Posterior cingulate gyrus (tissue), 11 donors: ENCODE measurements around the gene SEMA3F.

ENCODE experiments used
- DNase-seq, 10 donors: peaks; one replicate each; pipeline versions ENCODE4 v3.0.0 to v3.0.0-alpha.2; 2020 to 2021; ENCODE audit warnings: mixed read lengths in 3 of 10
- intact Hi-C: fragments of 100-400 bp; cut with DNase I; formaldehyde crosslinking; loops from one replicate; pipeline ENCODE4 v1.15.1; 2023

SEMA3F gene

GRCh38 chr3:50190936-50191660, 36.0 kb downstream of the SEMA3F start, which contains the start of gene GNAT1:
Gene GNAT1 (plus strand): TSS chr3:50191610. CDS start chr3:50191726, 116 bp downstream.
- DNase-seq: no peak
- intact Hi-C loops: loop anchor here (5.0 kb wide), 1 partner anchor 81 kb away; no protein-coding TSS in a partner anchor

DNA sequence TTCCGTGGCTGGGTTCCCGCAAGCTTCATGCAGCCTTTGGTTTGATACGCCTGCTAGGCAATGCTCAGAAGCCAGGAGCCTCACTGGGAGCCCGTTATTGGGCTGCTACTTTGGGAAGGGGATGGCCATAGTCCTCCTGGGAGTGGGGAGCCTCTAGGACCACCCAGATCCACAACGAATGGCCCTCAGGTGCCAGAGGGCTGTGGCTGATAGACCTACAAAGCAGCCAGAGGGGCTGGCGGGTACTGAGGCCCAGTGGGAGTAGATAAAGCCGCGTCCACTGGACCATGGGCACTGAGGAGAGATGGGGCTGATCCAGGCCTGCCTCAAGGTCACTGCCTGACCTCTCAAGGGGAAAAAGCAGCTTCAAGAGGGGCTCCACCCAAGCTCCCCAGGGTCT, 37.0 kb downstream of the SEMA3F start:
- no peak for DNase-seq
- intact Hi-C loops: loop anchor here (5.0 kb wide), 1 partner anchor 80 kb away; no protein-coding TSS in a partner anchor

DNA sequence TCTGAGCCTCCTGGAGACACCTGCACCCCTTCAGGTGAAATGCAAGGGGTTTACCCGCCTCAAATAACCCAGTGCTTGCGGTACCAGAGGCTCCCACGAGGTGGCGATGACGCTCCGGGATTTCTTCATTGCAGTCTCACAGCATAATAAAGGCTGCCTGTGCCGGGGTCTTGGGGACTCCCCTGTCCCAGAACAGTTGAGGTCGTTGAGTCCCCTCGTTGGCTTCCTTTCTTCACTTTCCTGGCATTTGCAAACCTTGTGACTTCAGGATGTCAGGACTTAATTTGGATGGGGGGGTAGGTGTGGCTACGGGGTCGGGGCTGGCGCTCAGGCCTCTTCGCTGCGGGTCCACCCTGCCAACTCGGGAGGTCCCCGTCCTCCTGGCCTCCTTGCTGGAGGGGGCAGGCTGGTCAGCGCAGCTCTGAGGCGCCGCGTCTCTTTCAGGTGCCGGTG, 37.6 kb downstream of the SEMA3F start:
- intact Hi-C loops: loop anchor here (5.0 kb wide), 1 partner anchor 80 kb away; no protein-coding TSS in a partner anchor

DNA sequence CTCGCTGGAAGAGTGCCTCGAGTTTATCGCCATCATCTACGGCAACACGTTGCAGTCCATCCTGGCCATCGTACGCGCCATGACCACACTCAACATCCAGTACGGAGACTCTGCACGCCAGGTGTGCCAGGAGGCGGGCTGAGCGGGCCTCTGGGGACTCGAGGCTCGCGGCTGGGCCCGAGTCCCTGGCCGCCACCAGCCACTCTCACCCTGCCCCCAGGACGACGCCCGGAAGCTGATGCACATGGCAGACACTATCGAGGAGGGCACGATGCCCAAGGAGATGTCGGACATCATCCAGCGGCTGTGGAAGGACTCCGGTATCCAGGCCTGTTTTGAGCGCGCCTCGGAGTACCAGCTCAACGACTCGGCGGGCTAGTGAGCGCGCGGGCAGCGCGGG, 38.2 kb downstream of the SEMA3F start:
- intact Hi-C loops: loop anchor here (5.0 kb wide), 1 partner anchor 79 kb away; no protein-coding TSS in a partner anchor

More for the DNA sequence above, 37.6 kb downstream of the SEMA3F start:
- peak in 9 of 10 donors; percentile 49 to 94 (median 83) for DNase-seq

GRCh38 chr3:50193746-50194127, 38.6 kb downstream of the SEMA3F start:
- intact Hi-C loops: loop anchor here (1.0 to 5.0 kb wide), 2 partner anchors 33 to 79 kb away; no protein-coding TSS in a partner anchor
- DNase-seq: no peak

More for the DNA sequence above, 38.2 kb downstream of the SEMA3F start:
- DNase-seq: no peak

DNA sequence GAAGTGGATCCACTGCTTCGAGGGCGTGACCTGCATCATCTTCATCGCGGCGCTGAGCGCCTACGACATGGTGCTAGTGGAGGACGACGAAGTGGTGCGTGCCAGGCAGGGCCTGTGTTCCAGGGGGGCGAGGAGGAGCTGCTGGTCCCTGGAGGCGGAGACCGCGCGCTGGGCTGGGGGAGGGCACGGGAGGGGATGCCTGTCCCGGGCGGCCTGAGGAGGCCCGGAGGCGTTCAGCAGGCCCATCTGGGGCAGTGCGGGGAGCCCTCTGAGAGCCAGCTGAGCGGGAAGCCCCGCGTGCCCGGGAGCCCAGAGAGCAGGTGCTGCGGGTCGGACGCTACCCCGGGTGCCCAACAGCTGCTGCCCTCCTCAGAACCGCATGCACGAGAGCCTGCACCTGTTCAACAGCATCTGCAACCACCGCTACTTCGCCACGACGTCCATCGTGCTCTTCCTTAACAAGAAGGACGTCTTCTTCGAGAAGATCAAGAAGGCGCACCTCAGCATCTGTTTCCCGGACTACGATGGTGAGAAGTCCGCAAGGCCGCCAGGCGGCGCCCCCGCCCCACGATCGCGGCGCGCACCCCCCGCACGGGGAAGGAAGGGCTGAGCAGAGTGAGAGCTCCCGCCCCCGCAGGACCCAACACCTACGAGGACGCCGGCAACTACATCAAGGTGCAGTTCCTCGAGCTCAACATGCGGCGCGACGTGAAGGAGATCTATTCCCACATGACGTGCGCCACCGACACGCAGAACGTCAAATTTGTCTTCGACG, 39.2 kb downstream of the SEMA3F start:
- intact Hi-C loops: loop anchor here (1.0 to 5.0 kb wide), 2 partner anchors 32 to 78 kb away; no protein-coding TSS in a partner anchor
- peak; percentile 34 to 97 (median 79) for DNase-seq

DNA sequence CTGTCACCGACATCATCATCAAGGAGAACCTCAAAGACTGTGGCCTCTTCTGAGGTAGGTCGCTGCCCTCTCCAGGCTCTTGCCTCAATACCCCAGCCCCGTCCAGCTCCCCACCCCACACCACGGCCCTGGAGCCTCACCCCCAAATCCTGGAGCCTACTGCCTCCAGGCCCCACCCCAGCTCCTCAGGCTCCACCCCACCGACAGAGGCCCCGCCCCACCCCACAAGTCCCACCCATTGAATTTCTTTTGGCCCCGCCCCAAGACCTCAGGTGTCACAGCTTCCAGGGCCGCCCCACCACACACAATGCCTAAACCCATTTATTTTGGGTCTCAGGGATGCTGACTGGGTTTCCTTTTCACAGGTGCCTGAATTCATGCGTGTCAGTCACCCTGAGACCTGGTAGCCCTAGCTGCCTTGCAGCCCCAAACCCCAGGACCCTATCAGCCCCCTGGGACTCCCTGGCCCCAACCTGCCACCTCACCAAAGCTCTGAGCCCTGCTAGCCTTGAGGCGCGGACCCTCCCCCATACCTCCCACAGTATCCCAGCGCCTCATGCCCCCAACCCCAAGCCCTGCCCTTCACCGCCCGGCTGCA, 39.9 kb downstream of the SEMA3F start:
- intact Hi-C loops: loop anchor here (1.0 to 5.0 kb wide), 2 partner anchors 31 to 77 kb away; no protein-coding TSS in a partner anchor
- no peak for DNase-seq

- no peak for DNase-seq
- intact Hi-C loops: no loop called here
Observed at GRCh38 chr3:50195501-50196252, 40.6 kb downstream of the SEMA3F start.

DNA sequence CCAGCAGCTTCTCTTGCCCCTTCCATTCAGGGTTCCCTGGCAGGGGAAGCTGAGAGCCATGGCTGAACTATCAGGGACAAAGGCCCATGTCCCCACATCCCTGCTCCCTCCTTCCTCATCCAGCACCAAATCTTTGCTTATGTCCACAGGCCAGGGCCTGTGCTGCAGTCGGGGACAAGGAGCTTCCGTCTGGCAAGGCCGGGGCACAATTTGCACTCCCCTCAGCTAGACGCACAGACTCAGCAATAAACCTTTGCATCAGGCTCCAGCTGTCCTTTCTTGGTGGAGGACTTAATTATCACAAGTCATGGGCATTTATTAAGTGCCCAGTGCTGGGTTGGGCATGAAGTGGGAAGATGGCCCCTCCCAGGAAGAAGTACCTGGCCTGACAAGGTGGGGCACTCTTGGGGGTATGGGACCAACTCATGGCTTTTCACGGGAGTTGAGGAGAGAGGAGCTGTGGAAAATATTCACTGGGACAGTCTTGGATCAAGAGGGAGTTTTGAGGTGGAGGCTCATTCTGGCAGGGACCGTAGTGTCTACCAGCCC, 41.2 kb downstream of the SEMA3F start:
- intact Hi-C loops: no loop called here

GRCh38 chr3:50201573-50202315, 46.6 kb downstream of the SEMA3F start:
- intact Hi-C loops: no loop called here
- DNase-seq: peak in 1 of 10 donors; percentile 69

More for the DNA sequence above, 41.2 kb downstream of the SEMA3F start:
- no peak for DNase-seq

DNA sequence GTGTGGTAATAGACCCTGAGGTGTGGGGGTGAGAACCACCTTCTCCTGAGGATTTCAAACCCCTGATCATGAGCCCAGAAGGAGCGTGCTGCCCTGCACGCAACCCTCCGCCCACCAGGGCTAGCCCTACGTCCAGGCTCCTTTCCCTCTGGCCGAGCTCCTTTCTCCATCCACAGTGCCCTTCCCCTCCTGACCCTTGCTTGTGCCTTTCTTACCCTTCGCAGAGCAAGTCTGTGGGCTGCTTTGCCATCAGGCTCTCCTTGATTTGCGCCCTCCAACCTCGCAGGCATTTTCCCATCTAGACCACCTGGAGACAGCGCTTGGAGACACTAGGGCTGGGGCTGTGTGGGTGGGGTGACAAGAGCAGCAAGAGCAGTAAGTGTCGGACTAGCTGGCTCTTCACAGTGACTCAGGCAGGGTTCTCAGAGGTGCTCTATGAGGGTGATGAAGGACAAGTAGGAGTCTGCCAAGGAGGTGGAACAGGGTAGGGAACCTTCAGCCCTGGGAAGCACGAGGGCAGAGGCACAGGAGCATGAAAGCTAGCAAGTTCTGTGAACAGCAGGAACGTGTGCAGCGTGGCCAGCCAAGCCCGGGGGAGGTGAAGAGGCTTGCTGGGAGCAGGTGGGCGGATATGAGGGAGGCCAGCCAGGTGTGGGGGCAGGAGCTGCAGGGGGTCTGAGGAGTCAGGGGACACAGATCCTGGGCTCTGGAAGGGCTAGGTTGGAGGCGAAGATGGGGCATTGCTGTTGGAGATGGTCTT, 47.4 kb downstream of the SEMA3F start:
- intact Hi-C loops: no loop called here
- peak in 1 of 10 donors; percentile 77 for DNase-seq

GRCh38 chr3:50203113-50203808, 48.1 kb downstream of the SEMA3F start:
- intact Hi-C loops: no loop called here

DNA sequence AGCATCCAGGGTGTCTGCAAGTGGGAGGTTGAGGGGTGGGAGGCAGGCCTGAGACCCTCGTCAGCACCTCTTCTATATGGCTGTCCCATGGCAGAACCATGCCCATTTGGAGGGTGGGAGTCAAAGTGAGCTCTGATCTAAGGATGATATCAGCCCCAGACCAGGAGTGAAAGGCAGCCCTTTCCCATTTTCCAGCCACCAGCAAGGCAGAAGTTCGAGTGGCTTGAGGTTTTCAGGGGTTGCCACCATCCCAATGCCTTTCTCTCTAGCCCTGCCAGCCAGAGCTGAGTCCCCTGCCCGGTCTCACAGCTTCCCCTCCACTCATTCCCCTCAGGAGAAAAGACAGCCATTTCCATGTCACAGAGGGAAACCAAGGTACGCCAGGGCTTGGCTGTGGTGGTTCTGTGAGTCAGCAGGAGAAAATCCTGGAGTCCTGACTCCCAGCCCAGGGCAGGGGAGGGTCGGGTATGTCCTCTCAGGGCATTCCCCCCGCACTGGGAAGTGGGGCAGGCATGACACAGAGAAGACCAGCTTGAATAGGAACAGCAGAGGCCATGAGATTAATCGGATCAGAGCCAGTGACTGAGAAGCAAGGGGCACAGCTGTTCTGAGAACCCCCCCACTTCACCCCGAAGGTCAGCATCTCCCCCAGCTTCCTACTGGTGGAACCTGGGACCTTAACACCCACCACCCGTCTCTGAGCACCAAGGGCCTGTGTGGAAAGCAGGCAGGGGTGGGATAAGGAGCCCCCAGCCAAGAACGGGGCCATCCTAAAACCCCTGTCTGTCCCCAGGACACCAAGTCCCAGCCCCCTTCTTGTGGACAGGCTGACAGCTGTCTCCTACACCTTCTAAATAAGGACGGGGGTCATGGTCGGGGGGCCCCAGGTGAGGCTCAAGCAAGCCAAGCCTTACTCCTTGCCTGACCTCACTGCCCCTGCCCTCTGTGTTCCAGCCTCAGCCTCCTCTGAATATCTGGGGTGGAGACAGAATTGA, 49.0 kb downstream of the SEMA3F start:
- no peak for DNase-seq
- intact Hi-C loops: no loop called here

More at GRCh38 chr3:50203113-50203808, 48.1 kb downstream of the SEMA3F start:
- peak in 1 of 10 donors; percentile 72 for DNase-seq

GRCh38 chr3:50204804-50205412, 49.8 kb downstream of the SEMA3F start, which contains the start of gene SLC38A3:
Gene SLC38A3 (plus strand): TSS chr3:50205271. CDS start chr3:50214200, 8,929 bp downstream.
- DNase-seq: peak in 5 of 10 donors; percentile 23 to 88 (median 57)
- intact Hi-C loops: no loop called here

DNA sequence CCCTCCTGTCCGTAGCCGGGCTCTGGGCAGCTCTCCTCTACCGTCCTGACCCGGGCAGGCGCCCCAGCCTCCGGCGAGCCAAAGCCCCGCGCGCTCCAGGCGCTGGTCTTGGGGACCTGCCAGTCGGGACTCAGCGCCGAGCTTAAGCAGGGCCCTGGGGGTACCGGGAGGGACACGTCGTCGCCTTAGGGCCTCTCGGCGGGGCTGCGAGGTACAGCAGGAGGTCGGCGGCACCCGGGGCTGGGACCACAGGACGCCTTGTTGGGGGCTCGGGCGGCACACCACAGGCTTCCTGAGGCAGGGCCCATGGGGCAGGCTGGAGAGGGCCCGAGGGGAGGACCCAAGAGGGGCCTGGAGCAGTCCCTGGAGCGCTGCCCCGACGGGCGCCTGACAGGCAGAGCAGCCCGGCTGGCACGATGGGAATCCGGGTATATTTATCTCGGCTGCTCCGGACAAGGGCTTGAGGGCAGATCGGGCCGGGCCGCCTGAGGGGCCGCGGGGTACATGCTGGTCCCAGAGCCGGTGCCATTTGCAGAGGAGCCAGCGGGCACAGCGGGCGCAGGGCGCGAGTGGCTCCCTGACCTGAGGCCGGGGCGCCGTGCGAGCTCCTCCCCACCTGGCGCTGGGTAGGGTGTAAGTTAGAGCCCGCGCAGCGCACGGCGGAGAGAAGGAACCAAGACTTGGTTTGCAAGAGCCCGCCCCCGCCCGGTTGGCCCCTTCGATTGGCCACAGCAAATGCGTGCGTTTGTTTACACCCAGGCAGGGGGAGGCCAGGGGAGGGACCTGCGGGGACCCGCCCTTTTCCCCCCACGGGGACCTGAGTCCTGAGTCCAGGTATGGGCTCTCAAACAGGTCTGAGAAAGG, 50.5 kb downstream of the SEMA3F start:
- peak in 4 of 10 donors; percentile 38 to 89 (median 42) for DNase-seq
- intact Hi-C loops: no loop called here
